IPS-15b (cell line): ENCODE measurements around the gene KCNQ1.

ENCODE experiments used
- H3K27me3 ChIP-seq: one replicate; pipeline ENCODE4 v1.6.1; 2013; ENCODE audit warnings: low read length; ENCODE audit not compliant: control insufficient read depth, insufficient read depth
- H3K36me3 ChIP-seq: one replicate; pipeline ENCODE4 v1.6.1; 2013; ENCODE audit warnings: low read length; ENCODE audit not compliant: control insufficient read depth, insufficient read depth
- H3K4me1 ChIP-seq: one replicate; pipeline ENCODE4 v1.6.1; 2013; ENCODE audit warnings: mild to moderate bottlenecking, low read length; ENCODE audit not compliant: control insufficient read depth, insufficient read depth
- H3K4me3 ChIP-seq: one replicate; pipeline ENCODE4 v1.5.1; 2013; ENCODE audit warnings: low read depth, low read length
- H3K9ac ChIP-seq: one replicate; pipeline ENCODE4 v1.6.1; 2013; ENCODE audit warnings: low read depth, mild to moderate bottlenecking, low read length
- H3K9me3 ChIP-seq: one replicate; pipeline ENCODE4 v1.6.1; 2013; ENCODE audit warnings: mild to moderate bottlenecking, low read length; ENCODE audit not compliant: control insufficient read depth, insufficient read depth

KCNQ1 gene

DNA sequence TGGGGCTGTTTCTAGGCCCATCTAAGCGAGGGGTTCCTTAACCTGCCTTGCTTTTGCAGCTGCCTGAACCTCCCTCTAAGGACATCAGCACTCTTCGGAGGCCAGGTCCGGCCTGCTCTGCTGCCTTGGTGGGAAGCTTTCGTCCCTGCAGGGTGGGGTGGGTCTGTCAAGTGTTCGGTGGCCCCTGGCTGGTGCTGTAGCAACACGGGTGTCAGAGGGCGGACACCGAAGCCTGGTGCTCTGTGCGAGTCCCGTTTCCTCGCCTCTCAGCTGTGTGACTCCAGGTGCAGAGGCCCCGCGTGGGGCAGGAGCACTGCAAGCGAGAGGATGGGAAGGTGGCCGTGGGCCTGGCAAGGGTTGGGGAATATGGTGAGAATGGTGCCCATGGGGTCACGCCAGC is 376.2 kb downstream of the KCNQ1 start:
- H3K36me3 ChIP-seq = no peaks in the 10 kb centered on the region
- peaks cover 12% of the 10 kb centered on the region for H3K27me3 ChIP-seq
- H3K4me1 ChIP-seq = no peaks in the 10 kb centered on the region
- no peak overlapping the region for H3K4me3 ChIP-seq
- H3K9me3 ChIP-seq = peaks cover 3% of the 10 kb centered on the region
- no peak overlapping the region for H3K9ac ChIP-seq

DNA sequence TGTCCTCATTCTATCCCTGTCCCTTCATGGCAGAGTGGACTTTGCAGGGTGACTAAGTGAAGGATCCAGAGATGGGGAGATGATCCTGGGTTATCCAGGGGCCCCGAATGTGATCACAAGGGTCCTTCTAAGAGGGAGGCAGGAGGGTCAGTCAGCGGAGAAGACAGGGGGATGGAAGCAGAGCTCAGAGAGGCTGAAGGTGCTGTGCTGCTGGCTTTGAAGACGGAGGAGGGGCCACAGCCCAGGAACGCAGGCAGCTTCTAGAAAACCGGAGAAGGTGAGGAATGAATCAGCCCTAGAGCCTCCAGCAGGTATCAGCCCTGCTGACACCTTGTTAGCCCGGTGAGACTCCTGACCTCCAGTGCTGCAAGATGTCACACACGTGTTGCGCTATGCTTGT is 377.1 kb downstream of the KCNQ1 start:
- no peaks in the 10 kb centered on the region for H3K4me1 ChIP-seq
- H3K4me3 ChIP-seq = no peak overlapping the region
- H3K27me3 ChIP-seq = peaks cover 8% of the 10 kb centered on the region
- no peaks in the 10 kb centered on the region for H3K36me3 ChIP-seq
- H3K9ac ChIP-seq = no peak overlapping the region
- no peaks in the 10 kb centered on the region for H3K9me3 ChIP-seq

- no peaks in the 10 kb centered on the region for H3K9me3 ChIP-seq
- no peak overlapping the region for H3K4me3 ChIP-seq
- no peaks in the 10 kb centered on the region for H3K4me1 ChIP-seq
- no peak overlapping the region for H3K9ac ChIP-seq
- no peaks in the 10 kb centered on the region for H3K36me3 ChIP-seq
- peaks cover 10% of the 10 kb centered on the region for H3K27me3 ChIP-seq
Observed at GRCh38 chr11:2824851-2825250, 380.0 kb downstream of the KCNQ1 start.

GRCh38 chr11:2825261-2825888 is 380.6 kb downstream of the KCNQ1 start:
- peaks cover 9% of the 10 kb centered on the region for H3K27me3 ChIP-seq
- H3K4me3 ChIP-seq = no peak overlapping the region
- no peaks in the 10 kb centered on the region for H3K36me3 ChIP-seq
- H3K9me3 ChIP-seq = no peaks in the 10 kb centered on the region
- H3K4me1 ChIP-seq = no peaks in the 10 kb centered on the region
- no peak overlapping the region for H3K9ac ChIP-seq

DNA sequence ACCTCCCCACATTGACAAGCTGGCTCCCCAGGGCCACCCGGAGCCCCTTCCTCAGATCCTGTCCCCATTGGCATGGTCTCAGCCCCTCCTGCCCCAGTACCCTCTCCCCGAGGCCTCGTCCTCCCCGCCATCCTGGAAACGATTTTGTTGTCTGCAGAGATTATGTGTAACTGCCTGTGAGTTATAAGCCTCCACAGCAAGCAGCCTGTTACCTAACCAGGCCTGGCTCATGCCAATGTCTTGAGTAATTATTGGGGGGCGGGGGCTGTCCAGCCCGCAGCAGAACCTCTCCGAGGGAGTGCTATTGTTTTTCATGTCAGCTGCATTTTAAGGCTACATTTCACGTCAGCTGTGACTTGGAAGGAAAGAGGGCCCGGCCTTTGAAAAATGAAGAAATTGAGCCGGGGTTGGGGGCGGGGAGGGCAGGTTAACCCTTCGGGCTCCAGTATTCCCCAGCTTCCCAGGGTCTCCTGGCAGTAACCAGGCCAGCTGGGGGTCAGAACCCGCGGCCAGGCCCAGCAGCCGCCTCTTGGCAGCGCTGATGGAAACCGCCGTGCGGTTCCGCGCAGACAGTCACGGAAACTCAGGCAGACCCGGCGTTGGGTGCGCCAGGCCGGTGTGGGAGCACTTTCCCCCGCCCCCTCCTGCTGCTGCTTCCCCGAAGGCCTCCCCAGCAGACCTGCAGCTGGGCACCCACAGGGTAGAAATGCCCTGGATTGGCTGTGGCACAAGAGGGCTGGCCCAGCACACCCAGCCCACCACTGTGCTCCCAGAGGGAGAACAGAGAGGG is 381.3 kb downstream of the KCNQ1 start:
- no peaks in the 10 kb centered on the region for H3K36me3 ChIP-seq
- H3K9ac ChIP-seq = no peak overlapping the region
- H3K9me3 ChIP-seq = no peaks in the 10 kb centered on the region
- H3K27me3 ChIP-seq = peaks cover 6% of the 10 kb centered on the region
- no peak overlapping the region for H3K4me3 ChIP-seq
- H3K4me1 ChIP-seq = no peaks in the 10 kb centered on the region

DNA sequence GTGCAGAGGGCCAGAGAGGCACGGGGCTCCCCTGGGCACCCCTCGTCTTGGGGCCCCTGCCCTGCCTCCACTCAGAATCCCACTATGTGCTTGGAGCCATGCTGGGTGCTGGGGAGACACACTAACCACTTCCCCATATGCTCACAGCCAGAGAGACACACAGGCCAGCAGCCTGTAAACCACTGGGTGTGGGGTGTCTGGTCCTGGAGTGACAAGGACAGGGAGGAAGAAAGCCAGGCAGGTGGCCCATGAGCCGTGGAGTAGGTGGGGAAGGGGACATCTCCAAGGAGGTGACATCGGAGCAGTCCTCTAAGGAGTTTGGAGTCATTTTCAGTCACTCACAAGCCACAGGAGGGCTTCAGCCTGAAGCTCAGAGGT is 381.9 kb downstream of the KCNQ1 start:
- H3K4me1 ChIP-seq = no peaks in the 10 kb centered on the region
- H3K4me3 ChIP-seq = no peak overlapping the region
- no peaks in the 10 kb centered on the region for H3K9me3 ChIP-seq
- no peak overlapping the region for H3K9ac ChIP-seq
- no peaks in the 10 kb centered on the region for H3K36me3 ChIP-seq
- peaks cover 6% of the 10 kb centered on the region for H3K27me3 ChIP-seq

DNA sequence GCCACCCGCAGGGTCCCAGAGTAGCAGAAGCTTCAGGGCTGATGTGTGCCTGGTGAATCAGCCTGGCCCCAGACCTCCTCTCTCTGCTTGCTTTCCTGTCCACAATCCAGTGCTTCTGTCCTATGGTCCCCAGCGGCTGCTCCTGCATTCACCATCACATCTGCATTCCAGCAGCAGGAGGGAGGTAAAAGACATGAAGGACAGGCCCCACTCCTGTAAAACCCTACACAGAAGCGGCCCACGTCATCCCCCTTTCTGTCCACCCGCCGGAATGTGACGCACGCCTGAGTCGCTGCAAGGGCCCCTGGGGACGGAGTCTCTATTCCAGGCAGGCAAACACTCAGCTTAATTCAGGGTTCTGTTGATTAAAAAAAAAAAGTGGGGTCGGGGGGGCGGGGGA is 382.4 kb downstream of the KCNQ1 start:
- Histone ChIP-seq H3K36me3 (no peaks in the 10 kb centered on the region), H3K4me3 (no peak overlapping the region), H3K9me3 (no peaks in the 10 kb centered on the region), H3K4me1 (no peaks in the 10 kb centered on the region), H3K27me3 (peaks cover 3% of the 10 kb centered on the region), H3K9ac (no peak overlapping the region)

- Histone ChIP-seq H3K36me3 (no peaks in the 10 kb centered on the region), H3K9ac (no peak overlapping the region), H3K9me3 (no peaks in the 10 kb centered on the region), H3K27me3 (peaks cover 3% of the 10 kb centered on the region), H3K4me1 (no peaks in the 10 kb centered on the region), H3K4me3 (no peak overlapping the region)
Observed at GRCh38 chr11:2827792-2828191, 383.0 kb downstream of the KCNQ1 start.

DNA sequence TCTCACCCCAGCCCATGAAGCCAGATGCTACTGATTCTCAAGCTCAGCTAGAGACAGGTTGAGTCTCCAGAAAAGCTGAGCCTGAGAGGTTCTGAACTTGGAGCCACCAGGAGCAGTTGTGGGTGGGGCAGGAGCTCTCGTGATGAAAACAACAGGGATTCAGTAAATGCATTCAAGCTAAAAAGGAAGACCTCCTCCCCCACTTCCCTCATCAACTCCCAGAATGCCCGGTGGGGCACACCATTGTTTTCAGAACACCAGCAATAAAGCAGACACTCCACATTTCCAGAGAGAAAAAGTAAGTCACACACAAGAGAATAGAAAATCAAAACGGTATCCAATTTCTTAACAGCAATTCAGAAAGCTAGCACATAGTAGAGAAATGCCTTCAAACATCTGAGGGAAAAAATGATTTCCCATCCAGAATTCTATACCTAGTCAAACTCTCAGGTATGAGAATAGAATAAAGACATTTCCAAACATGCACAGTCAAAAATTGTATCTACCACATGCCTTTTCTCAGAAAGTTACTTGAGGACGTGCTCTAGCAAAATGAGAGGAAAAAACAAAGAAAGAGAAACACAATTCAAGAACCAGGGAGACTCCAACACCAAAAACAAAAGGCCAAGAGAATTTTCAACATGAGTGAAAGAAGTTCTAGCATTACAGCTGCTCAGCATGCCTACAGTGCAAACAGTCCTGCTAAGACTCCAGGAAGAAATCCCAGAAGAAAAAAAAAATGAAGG is 383.9 kb downstream of the KCNQ1 start:
- H3K4me3 ChIP-seq = no peak overlapping the region
- no peak overlapping the region for H3K9ac ChIP-seq
- H3K36me3 ChIP-seq = no peaks in the 10 kb centered on the region
- H3K9me3 ChIP-seq = no peaks in the 10 kb centered on the region
- no peaks in the 10 kb centered on the region for H3K4me1 ChIP-seq
- peaks cover 3% of the 10 kb centered on the region for H3K27me3 ChIP-seq

DNA sequence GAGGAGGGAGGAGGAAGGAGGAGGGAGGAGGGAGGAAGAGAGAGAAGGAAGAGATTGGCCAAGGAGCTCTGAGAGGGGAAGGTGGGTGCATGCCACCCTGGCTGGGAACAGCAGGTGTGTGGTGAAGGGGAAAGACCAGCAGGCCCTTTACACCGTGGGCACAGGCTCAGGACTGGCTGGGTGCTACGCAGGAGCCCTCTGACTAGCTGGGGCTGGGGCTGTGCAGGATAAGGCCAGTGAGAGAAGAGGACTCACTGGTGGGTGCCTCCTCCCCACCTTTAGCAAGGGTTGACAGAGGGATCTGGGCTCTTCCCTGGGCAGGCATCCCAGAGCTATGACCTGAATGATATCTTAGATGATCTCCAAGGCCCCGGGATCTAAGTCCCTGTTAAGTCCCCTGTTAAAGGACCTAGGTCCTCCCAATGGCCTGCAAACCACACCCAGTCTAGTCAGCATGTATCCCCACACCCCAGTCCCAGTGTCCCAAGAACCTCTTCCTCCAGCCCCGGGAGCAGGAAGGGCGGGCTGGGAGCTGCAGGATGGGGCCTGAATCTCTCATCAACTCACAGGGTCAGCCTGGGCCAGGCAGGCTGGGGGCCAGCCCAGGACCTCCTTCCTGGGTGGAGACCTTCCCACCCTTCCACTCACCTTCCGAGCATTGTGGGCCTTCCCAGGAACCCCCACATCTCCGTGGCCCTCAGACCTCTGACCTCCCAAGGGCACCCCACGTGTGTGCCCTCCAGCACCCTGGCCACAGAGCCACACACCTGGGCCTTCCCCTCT is 385.4 kb downstream of the KCNQ1 start:
- H3K4me3 ChIP-seq = no peak overlapping the region

GRCh38 chr11:2830886-2831285 is 386.1 kb downstream of the KCNQ1 start:
- Histone ChIP-seq H3K4me1 (no peaks in the 10 kb centered on the region), H3K9ac (no peak overlapping the region), H3K27me3 (peaks cover 3% of the 10 kb centered on the region), H3K9me3 (no peaks in the 10 kb centered on the region), H3K36me3 (no peaks in the 10 kb centered on the region), H3K4me3 (no peak overlapping the region)

More for the DNA sequence above, 385.4 kb downstream of the KCNQ1 start:
- H3K4me1 ChIP-seq = no peaks in the 10 kb centered on the region
- no peak overlapping the region for H3K9ac ChIP-seq
- H3K9me3 ChIP-seq = no peaks in the 10 kb centered on the region
- H3K36me3 ChIP-seq = no peaks in the 10 kb centered on the region
- peaks cover 3% of the 10 kb centered on the region for H3K27me3 ChIP-seq
